GM23248 (cell line): ENCODE results near the gene RNF213. TPM values are rescaled to one million over a fixed set of nuclear protein-coding genes. Genes with fewer than 3 reads are reported as not detected.
"Not testable (repeated sequence)": the region's sequence is repeated elsewhere in the genome, so short reads cannot be mapped to it uniquely, and the experiment has no call there.

Source experiments
- DNase-seq: peaks from one replicate; pipeline ENCODE4 v3.0.0-alpha.2; 2015
- H2AFZ ChIP-seq: fragments of 200-600 bp; sonication (generic); 2 replicates; pipeline ENCODE4 v1.6.1; 2016; ENCODE audit warnings: antibody characterized with exemption
- H3F3A ChIP-seq: fragments of 200-600 bp; sonication (generic); 2 replicates; pipeline ENCODE4 v1.6.1; 2016; ENCODE audit warnings: mild to moderate bottlenecking, antibody characterized with exemption, mixed run types; ENCODE audit not compliant: insufficient read depth
- H3K27ac ChIP-seq: fragments of 200-600 bp; sonication (generic); 2 replicates; pipeline ENCODE4 v1.5.1; 2016; ENCODE audit warnings: mild to moderate bottlenecking
- H3K27me3 ChIP-seq: fragments of 200-600 bp; sonication (generic); replicated peaks from 2 replicates; pipeline ENCODE4 v1.6.1; 2016; ENCODE audit warnings: mild to moderate bottlenecking; ENCODE audit not compliant: insufficient read depth
- H3K36me3 ChIP-seq: fragments of 200-600 bp; sonication (generic); 2 replicates; pipeline ENCODE4 v1.6.1; 2016; ENCODE audit warnings: low read depth, mild to moderate bottlenecking
- H3K4me1 ChIP-seq: fragments of 200-600 bp; sonication (generic); 2 replicates; pipeline ENCODE4 v1.6.1; 2016; ENCODE audit warnings: mild to moderate bottlenecking; ENCODE audit not compliant: insufficient read depth
- H3K4me2 ChIP-seq: fragments of 200-600 bp; sonication (generic); one replicate; pipeline ENCODE4 v1.6.1; 2016; ENCODE audit warnings: mild to moderate bottlenecking; ENCODE audit not compliant: unreplicated experiment
- H3K4me3 ChIP-seq: fragments of 200-600 bp; sonication (generic); 2 replicates; pipeline ENCODE4 v1.5.1; 2016; ENCODE audit warnings: mild to moderate bottlenecking
- H3K79me2 ChIP-seq: fragments of 200-600 bp; sonication (generic); 2 replicates; pipeline ENCODE4 v1.6.1; 2016; ENCODE audit warnings: mild to moderate bottlenecking; ENCODE audit not compliant: insufficient read depth
- H3K9ac ChIP-seq: fragments of 200-600 bp; sonication (generic); 2 replicates; pipeline ENCODE4 v1.6.1; 2016; ENCODE audit warnings: mild to moderate bottlenecking
- H3K9me2 ChIP-seq: fragments of 200-600 bp; sonication (generic); 2 replicates; pipeline ENCODE4 v1.6.1; 2016; ENCODE audit warnings: mixed run types, mild to moderate bottlenecking, moderate library complexity; ENCODE audit not compliant: insufficient read depth
- H3K9me3 ChIP-seq: fragments of 200-600 bp; sonication (generic); one replicate; pipeline ENCODE4 v1.6.1; 2017; ENCODE audit warnings: low read depth
- H4K20me1 ChIP-seq: fragments of 200-600 bp; sonication (generic); 2 replicates; pipeline ENCODE4 v1.6.0; 2016; ENCODE audit not compliant: insufficient read depth
- EZH2 ChIP-seq: fragments of 200-600 bp; sonication (generic); IDR thresholded peaks from 2 replicates; pipeline ENCODE4 v1.6.1; 2018; ENCODE audit warnings: antibody characterized with exemption, mild to moderate bottlenecking; ENCODE audit not compliant: insufficient read depth, poor library complexity, severe bottlenecking
- EZH2phosphoT487 ChIP-seq: fragments of 200-600 bp; sonication (generic); IDR thresholded peaks from 2 replicates; pipeline ENCODE4 v1.6.1; 2018; ENCODE audit warnings: antibody characterized with exemption, moderate library complexity, mild to moderate bottlenecking, low read depth; ENCODE audit not compliant: insufficient read depth
- WGBS, 2 experiments: methylation state at CpG; one replicate each; pipeline ENCODE4 v1.1.6; 2015 to 2017; ENCODE audit warnings: low lambda C conversion rate in 2 of 2, low coverage in 1 of 2; ENCODE audit errors: missing lambda C conversion rate in 2 of 2; 5-methylcytosine and 5-hydroxymethylcytosine counted together
- in situ Hi-C: fragments of 300-500 bp; cut with MboI; formaldehyde crosslinking; loops from 2 replicates; pipeline ENCODE4 v1.15.0; 2020
- polyA plus RNA-seq: library from polyadenylated mRNA; unstranded; fragments of >200 nt; fragmentation: Nextera tagmentation; extraction: Ambion mirVana; gene quantifications from 2 replicates; pipeline ENCODE4 v1.2.1, GENCODE V29; 2016
- total RNA-seq: library from RNA; depleted of rRNA; stranded (reverse); fragments of >200 nt; shearing (Covaris generic); gene quantifications from 2 replicates; pipeline ENCODE4 v1.2.3, GENCODE V29; 2014

Gene RNF213
- total and polyA plus RNA-seq, 2 experiments from 2014 or later = 18.8 to 45.0 TPM

DNA sequence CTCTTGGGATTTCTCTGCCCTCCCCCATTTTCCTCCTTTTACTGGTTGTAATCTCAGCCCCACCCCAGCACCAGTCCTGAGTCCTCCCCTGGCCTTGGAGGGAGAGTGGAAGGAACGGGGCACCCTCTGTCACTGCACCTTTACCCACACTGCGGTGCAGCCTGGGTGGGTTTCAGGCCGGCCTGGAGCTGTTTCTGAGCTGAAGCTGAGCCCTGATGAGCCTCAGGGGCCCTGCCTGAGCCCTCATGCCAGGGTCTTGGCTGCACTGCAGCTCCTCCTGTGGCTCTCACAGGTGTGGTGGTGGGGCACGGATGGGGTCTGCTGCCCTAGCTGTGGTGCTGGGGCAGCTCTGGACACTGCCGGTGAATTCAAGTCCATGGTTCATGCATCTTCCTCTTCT, 34.5 kb downstream of the RNF213 start:
- no peak overlapping the region for H3K4me2 ChIP-seq
- WGBS, 2 experiments = 74 to 79% methylated on average over 5 of the region's 5 CpGs
- no peak for DNase-seq
- H3K9me2 ChIP-seq = no peaks in the 10 kb centered on the region
- peaks cover 56% of the 10 kb centered on the region for H3K36me3 ChIP-seq
- in situ Hi-C loops = no loop called here
- no peaks in the 10 kb centered on the region for H3K79me2 ChIP-seq
- H3F3A ChIP-seq = no peaks in the 10 kb centered on the region
- H3K27me3 ChIP-seq = no peaks in the 10 kb centered on the region
- H3K4me3 ChIP-seq = no peak overlapping the region
- no peak overlapping the region for H3K27ac ChIP-seq
- H2AFZ ChIP-seq = no peak overlapping the region
- TF ChIP-seq EZH2 (no peak), EZH2phosphoT487 (no peak)
- no peaks in the 10 kb centered on the region for H3K4me1 ChIP-seq
- no peaks in the 10 kb centered on the region for H4K20me1 ChIP-seq
- H3K9me3 ChIP-seq = no peaks in the 10 kb centered on the region
- H3K9ac ChIP-seq = no peak overlapping the region

DNA sequence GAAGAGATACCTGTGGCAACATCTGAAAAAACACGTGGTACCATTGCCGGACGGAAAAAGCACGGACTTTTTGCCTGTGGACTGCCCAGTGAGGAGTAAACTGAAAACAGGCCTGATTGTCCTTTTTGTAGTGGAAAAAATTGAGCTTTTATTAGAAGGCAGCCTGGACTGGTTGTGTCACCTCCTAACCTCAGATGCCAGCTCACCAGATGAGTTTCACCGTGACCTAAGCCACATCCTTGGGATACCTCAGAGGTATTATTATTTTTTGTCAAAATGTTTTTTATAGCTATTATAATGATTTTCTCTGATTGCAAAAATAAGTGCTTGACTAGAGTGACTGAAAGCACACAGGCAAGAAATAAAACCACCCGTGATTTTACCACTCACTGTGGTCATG, 34.9 kb downstream of the RNF213 start:
- H3K79me2 ChIP-seq = no peaks in the 10 kb centered on the region
- WGBS, 2 experiments = 90% methylated on average over 6 of the region's 6 CpGs
- H2AFZ ChIP-seq = no peak overlapping the region
- no peak overlapping the region for H3K4me3 ChIP-seq
- no peaks in the 10 kb centered on the region for H3K9me3 ChIP-seq
- H4K20me1 ChIP-seq = no peaks in the 10 kb centered on the region
- TF ChIP-seq EZH2 = no peak
- TF ChIP-seq EZH2phosphoT487 = no peak
- peaks cover 57% of the 10 kb centered on the region for H3K36me3 ChIP-seq
- no peak overlapping the region for H3K27ac ChIP-seq
- H3K4me2 ChIP-seq = no peak overlapping the region
- no peaks in the 10 kb centered on the region for H3K27me3 ChIP-seq
- no peak overlapping the region for H3K9ac ChIP-seq
- H3K9me2 ChIP-seq = no peaks in the 10 kb centered on the region
- in situ Hi-C loops = no loop called here
- H3F3A ChIP-seq = no peaks in the 10 kb centered on the region
- DNase-seq = no peak
- no peaks in the 10 kb centered on the region for H3K4me1 ChIP-seq

DNA sequence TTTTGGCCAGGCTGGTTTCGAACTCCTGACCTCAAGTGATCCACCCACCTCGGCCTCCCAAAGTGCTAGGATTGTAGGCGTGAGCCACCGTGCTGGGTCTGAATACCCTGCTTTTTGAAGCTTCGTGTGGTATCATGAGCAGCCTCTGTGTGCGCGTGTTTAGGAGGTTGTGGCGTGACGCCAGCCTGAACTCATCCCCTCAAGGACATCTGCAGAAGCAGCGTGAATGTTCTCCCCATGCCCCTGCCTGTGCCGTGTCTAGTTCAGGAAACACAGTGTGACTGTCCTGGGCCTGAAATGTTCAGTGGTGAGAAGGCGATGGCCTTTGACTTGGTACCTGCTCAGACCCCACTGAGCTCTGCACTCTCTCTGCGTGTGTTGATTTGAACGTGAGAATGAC, 35.6 kb downstream of the RNF213 start:
- Histone ChIP-seq H3K79me2 (no peaks in the 10 kb centered on the region), H3K4me2 (no peak overlapping the region), H3K4me3 (no peak overlapping the region), H3K9me2 (no peaks in the 10 kb centered on the region), H3K9me3 (no peaks in the 10 kb centered on the region), H3K4me1 (no peaks in the 10 kb centered on the region), H2AFZ (no peak overlapping the region), H4K20me1 (no peaks in the 10 kb centered on the region), H3F3A (no peaks in the 10 kb centered on the region), H3K27me3 (no peaks in the 10 kb centered on the region), H3K36me3 (peaks cover 58% of the 10 kb centered on the region), H3K27ac (no peak overlapping the region), H3K9ac (no peak overlapping the region)
- 92 to 95% methylated on average over 14 of the region's 14 CpGs for WGBS, 2 experiments
- TF ChIP-seq EZH2 = no peak
- TF ChIP-seq EZH2phosphoT487 = no peak
- DNase-seq = no peak
- in situ Hi-C loops = no loop called here

DNA sequence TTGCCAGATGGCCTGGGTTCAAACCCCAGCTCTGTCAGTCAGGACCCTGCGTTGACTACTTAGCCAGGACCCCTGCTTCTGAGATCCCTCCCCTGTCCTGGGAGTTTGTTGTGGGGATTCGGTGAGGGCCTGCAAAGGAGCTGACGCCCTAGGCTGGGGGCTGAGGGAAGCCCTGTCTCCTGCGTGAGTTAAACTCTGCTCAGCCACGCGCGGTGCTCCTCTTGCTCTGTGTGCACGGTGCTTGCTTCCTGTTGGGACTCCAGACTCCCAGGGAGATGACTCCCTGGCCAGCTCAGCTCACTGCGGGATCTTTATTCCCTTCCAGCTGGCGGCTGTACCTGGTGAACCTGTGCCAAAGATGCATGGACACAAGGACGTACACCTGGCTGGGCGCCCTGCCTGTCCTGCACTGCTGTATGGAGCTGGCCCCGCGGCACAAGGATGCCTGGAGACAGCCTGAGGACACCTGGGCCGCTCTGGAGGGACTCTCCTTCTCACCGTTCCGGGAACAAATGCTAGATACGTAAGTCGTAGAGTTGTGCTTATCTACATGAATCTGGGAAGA, 37.4 kb downstream of the RNF213 start:
- in situ Hi-C loops = no loop called here
- H3K9me2 ChIP-seq = no peaks in the 10 kb centered on the region
- H3K27me3 ChIP-seq = no peaks in the 10 kb centered on the region
- 93 to 95% methylated on average over 19 of the region's 19 CpGs for WGBS, 2 experiments
- H3K9me3 ChIP-seq = no peaks in the 10 kb centered on the region
- H3K9ac ChIP-seq = no peak overlapping the region
- H3K4me2 ChIP-seq = no peak overlapping the region
- 0 out of 2 replicates have a peak, but pooled peaks cover 4% of the 10 kb centered on the region for H3K79me2 ChIP-seq
- DNase-seq = no peak
- no peak overlapping the region for H3K4me3 ChIP-seq
- no peaks in the 10 kb centered on the region for H3F3A ChIP-seq
- no peak for TF ChIP-seq EZH2
- no peak for TF ChIP-seq EZH2phosphoT487
- no peak overlapping the region for H3K27ac ChIP-seq
- H3K36me3 ChIP-seq = peaks cover 72% of the 10 kb centered on the region
- H3K4me1 ChIP-seq = no peaks in the 10 kb centered on the region
- no peaks in the 10 kb centered on the region for H4K20me1 ChIP-seq
- H2AFZ ChIP-seq = no peak overlapping the region

DNA sequence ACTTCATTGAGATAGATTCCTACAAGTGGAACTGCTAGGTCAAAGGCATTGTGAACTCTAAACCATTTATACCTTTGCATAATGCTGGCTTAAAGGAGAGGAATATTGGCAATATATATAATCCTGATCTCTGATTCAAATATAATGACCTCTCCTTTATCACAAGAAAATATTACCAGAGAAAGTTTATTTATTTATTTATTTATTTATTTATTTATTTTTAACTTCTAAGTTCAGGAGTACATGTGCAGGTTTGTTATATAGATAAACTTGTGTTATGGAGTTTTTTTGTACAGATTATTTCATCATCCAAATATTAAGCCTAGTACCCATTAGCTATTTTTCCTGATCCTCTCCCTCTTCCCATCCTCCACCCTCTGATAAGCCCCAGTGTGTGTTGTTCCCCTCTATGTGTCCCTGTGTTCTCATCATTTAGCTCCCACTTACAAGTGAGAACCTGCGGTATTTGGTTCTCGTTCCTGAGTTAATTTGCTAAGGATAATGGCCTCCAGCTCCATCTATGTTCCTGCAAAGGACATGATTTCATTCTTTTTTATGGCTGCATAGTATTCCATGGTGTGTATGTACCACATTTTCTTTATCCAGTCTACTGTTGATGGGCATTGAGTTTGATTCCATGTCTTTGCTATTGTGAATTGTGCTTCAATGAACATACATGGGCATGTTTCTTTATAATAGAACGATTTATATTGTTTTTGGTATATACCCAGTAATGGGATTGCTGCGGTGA, 38.9 kb downstream of the RNF213 start:
- in situ Hi-C loops, H3K27me3 ChIP-seq, H3K9me2 ChIP-seq, DNase-seq, H3F3A ChIP-seq, H3K4me3 ChIP-seq, H3K9me3 ChIP-seq, H3K27ac ChIP-seq, H3K79me2 ChIP-seq, H4K20me1 ChIP-seq, H2AFZ ChIP-seq, H3K4me1 ChIP-seq, H3K4me2 ChIP-seq, H3K9ac ChIP-seq: not testable (repeated sequence)
- H3K36me3 ChIP-seq = peaks cover 78% of the 10 kb centered on the region
- WGBS, 2 experiments = 97 to 98% methylated on average over 4 of the region's 4 CpGs

DNA sequence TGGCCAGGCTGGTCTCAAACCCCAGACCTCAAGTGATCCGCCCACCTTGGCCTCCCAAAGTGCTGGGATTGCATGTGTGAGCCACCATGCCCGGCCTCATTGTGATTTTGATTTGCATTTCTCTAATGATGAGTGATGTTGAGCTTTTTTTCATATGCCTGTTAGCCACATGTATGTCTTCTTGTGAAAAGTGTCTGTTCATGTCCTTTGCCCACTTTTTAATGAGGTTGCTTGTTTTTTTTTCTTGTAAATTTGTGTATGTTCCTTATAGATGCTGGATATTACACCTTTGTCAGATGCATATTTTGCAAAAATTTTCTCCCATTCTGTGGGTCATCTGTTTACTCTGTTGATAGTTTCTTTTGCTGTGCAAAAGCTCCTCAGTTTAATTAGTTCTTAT, 40.1 kb downstream of the RNF213 start:
- H3K9ac ChIP-seq, H2AFZ ChIP-seq, H3K4me1 ChIP-seq, H3K27me3 ChIP-seq, H3K9me3 ChIP-seq, H4K20me1 ChIP-seq, H3K27ac ChIP-seq, H3K79me2 ChIP-seq, in situ Hi-C loops, DNase-seq, H3K4me3 ChIP-seq, H3K4me2 ChIP-seq, H3K9me2 ChIP-seq, H3F3A ChIP-seq: not testable (repeated sequence)
- 100% methylated on average over 2 of the region's 2 CpGs for WGBS, 2 experiments
- peaks cover 84% of the 10 kb centered on the region for H3K36me3 ChIP-seq
